ENCODE data around the gene HNF1B. TPM values are rescaled to one million over a fixed set of nuclear protein-coding genes. Genes with fewer than 3 reads are reported as not detected.

HNF1B gene
- total RNA-seq, 1 donor from 2014 or later, result 40.0 TPM

DNA sequence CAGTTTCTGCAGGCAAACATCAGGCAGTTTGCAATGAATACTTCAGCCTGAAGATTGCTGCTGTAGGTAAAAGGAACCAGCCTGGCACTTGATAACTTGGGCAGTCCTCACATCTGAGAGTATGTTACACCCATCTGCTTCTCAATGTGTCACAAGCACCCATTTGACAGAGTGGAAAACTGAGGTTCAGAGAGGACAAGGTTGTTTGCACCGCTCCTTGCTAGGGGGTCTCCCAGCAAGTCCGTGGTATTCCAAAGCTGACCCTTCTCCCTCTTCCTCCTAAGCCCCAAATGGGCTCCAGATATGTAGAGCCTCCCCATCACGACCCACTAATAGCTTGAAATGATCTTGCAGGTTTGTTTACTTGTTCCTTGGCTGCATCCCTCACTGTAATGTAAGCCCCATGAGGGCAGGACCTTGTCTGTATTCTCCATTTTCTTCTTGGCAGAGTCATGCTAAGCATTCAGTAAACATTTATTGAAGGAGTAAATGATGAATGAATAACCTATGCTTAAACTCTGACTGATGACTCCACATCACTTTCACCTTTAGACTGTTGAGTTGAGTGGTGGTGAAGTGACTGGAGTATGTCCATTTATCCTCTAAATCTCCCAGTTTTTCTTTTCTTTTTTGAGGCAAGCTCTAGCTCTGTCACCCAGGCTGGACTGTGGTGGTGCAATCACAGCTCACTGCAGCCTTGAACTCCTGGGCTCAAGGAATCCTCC lies 26.4 kb downstream of the HNF1B start:
- ATAC-seq (ENCODE audit: low read depth) (no peak), DNase-seq (no peak)
- H3K4me3 Mint-ChIP-seq, result no peak overlapping the region
- H3K27me3 Mint-ChIP-seq, result peaks cover 16% of the 10 kb centered on the region
- ChIA-PET POLR2A (no interaction called here), CTCF (no interaction called here)
- intact Hi-C loops (cut with micrococcal nuclease), result no loop called here
- no peaks in the 10 kb centered on the region for H3K9me3 Mint-ChIP-seq
- H3K4me1 Mint-ChIP-seq, result peaks cover 2% of the 10 kb centered on the region
- H3K36me3 Mint-ChIP-seq (ENCODE audit: low read depth), result no peaks in the 10 kb centered on the region
- H3K27ac Mint-ChIP-seq, result no peak overlapping the region
- TF ChIP-seq, protein P1, sequence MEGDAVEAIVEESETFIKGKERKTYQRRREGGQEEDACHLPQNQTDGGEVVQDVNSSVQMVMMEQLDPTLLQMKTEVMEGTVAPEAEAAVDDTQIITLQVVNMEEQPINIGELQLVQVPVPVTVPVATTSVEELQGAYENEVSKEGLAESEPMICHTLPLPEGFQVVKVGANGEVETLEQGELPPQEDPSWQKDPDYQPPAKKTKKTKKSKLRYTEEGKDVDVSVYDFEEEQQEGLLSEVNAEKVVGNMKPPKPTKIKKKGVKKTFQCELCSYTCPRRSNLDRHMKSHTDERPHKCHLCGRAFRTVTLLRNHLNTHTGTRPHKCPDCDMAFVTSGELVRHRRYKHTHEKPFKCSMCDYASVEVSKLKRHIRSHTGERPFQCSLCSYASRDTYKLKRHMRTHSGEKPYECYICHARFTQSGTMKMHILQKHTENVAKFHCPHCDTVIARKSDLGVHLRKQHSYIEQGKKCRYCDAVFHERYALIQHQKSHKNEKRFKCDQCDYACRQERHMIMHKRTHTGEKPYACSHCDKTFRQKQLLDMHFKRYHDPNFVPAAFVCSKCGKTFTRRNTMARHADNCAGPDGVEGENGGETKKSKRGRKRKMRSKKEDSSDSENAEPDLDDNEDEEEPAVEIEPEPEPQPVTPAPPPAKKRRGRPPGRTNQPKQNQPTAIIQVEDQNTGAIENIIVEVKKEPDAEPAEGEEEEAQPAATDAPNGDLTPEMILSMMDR (IDR thresholded peaks at IDR 0.05), result no peak

DNA sequence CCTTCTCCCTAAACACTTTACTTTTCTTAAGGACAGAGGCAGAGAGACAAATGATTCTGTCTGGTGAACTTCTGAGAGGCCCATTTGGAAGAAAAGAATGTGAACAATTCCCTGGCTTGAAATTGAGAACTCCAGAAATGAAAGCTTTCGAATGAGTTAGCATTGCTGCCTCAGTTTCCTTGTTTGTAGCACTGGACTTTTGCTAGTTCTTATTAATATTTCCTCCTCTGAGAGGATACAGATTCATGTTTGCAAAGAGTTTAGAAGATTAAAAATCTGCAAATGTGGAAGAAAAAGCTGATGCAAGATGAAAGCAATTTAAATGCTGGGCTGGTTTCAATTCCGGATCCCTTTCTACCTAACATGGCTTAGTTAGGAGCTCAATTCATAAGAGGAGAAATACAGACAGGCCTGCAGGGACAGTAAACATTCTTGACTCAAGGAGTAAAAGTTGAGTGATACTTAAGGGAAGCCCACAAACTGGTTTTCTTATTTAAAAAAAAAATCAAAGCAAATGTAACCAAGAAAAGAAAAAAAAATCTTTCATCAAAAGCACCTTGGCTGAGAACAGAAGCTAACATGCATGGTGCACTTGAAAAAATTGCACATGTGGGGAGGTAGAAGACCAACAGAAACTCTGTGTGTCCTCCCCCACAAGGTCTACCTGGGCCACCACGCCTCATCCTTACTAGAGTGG lies 27.1 kb downstream of the HNF1B start:
- Mint-ChIP-seq H3K27ac (no peak overlapping the region), H3K4me3 (no peak overlapping the region), H3K9me3 (no peaks in the 10 kb centered on the region), H3K36me3 (ENCODE audit: low read depth) (no peaks in the 10 kb centered on the region), H3K4me1 (peaks cover 2% of the 10 kb centered on the region), H3K27me3 (peaks cover 18% of the 10 kb centered on the region)
- intact Hi-C loops (cut with micrococcal nuclease), result no loop called here
- CTCF ChIA-PET, result no interaction called here
- no peak for DNase-seq
- no peak for ATAC-seq (ENCODE audit: low read depth)
- POLR2A ChIA-PET, result interaction anchor here (0.6 kb wide), 2 partner anchors 26 to 57 kb away, joined by 3 to 4 read pairs; no protein-coding TSS in a partner anchor
- TF ChIP-seq, protein P1 (IDR thresholded peaks at IDR 0.05), result no peak

DNA sequence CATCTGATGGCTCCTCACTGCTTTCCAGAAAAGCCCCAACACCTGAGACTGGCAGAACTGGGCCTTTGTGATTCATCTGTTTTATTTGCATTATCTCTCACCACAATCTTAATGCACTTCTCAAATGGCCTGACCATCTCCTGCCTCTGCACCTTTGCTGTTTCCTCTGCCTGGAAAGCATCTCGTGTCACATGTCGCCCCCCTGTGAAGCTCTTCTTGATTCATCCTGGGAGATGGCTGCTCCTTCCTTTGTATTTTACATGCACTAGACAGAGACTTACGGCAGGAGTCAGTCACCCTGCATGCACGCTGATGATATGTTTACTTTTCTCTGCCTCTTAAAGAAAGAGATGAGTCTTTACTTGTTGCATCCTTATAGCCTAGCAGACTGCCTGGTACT lies 30.0 kb downstream of the HNF1B start:
- H3K4me3 Mint-ChIP-seq, result no peak overlapping the region
- no peak overlapping the region for H3K27ac Mint-ChIP-seq
- H3K36me3 Mint-ChIP-seq (ENCODE audit: low read depth), result no peaks in the 10 kb centered on the region
- no peak for ATAC-seq (ENCODE audit: low read depth)
- peaks cover 30% of the 10 kb centered on the region for H3K27me3 Mint-ChIP-seq
- TF ChIP-seq, protein P1 (IDR thresholded peaks at IDR 0.05), result no peak
- CTCF ChIA-PET, result no interaction called here
- DNase-seq, result no peak
- H3K9me3 Mint-ChIP-seq, result no peaks in the 10 kb centered on the region
- peaks cover 2% of the 10 kb centered on the region for H3K4me1 Mint-ChIP-seq
- POLR2A ChIA-PET, result no interaction called here
- intact Hi-C loops (cut with micrococcal nuclease), result no loop called here

DNA sequence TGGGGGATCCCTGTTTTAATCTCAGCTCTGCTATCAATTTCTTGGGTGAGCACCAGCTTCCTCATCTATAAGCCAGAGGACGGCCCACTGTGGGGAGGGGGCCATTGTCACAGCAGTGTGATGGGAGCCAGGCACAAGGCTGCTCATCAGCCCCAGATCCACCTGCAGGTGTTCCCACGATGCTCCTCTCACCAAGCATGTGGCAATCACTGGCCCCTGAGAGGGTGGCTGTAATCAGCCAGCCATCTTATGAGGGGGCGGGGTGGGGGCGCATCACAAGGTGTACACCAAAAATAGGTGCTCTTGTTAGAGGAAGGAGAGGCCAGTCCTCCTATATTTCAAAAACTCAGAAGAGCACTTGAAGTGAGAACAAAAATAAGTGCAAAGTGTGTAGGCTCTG lies 31.2 kb downstream of the HNF1B start:
- CTCF ChIA-PET, result no interaction called here
- peaks cover 2% of the 10 kb centered on the region for H3K36me3 Mint-ChIP-seq (ENCODE audit: low read depth)
- no peaks in the 10 kb centered on the region for H3K9me3 Mint-ChIP-seq
- TF ChIP-seq, protein P1 (IDR thresholded peaks at IDR 0.05), result no peak
- intact Hi-C loops (cut with micrococcal nuclease), result no loop called here
- DNase-seq, result no peak
- peaks cover 30% of the 10 kb centered on the region for H3K27me3 Mint-ChIP-seq
- peaks cover 6% of the 10 kb centered on the region for H3K4me1 Mint-ChIP-seq
- POLR2A ChIA-PET, result interaction anchor here (1.0 to 1.3 kb wide), 2 partner anchors 32 to 61 kb away, joined by 3 read pairs; no protein-coding TSS in a partner anchor
- no peak overlapping the region for H3K4me3 Mint-ChIP-seq
- ATAC-seq (ENCODE audit: low read depth), result no peak
- no peak overlapping the region for H3K27ac Mint-ChIP-seq

DNA sequence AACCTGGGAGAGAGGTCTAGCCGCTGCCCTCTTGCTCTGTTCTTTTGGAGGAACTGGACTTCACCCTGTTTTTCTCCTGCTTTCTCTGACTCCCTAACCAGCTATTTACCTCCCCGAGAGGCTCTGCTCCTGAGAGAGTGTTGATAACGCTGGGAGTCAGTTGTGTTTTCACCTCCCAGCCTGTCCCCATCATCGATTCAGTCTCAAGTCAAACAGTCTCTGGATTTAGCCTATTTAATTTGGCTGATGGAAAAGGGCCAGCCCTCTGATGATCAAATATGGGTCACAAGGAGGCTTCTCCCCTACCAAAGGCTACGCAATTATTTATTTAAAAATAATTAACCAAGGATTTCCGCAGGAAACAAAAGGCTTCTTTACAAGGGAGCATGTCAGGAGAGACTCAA lies 31.8 kb downstream of the HNF1B start:
- CTCF ChIA-PET, result no interaction called here
- DNase-seq, result no peak
- TF ChIP-seq, protein P1 (IDR thresholded peaks at IDR 0.05), result no peak
- Mint-ChIP-seq H3K4me3 (no peak overlapping the region), H3K27me3 (peaks cover 30% of the 10 kb centered on the region), H3K9me3 (no peaks in the 10 kb centered on the region), H3K27ac (no peak overlapping the region), H3K4me1 (peaks cover 7% of the 10 kb centered on the region), H3K36me3 (ENCODE audit: low read depth) (peaks cover 2% of the 10 kb centered on the region)
- POLR2A ChIA-PET, result interaction anchor here (1.0 to 1.3 kb wide), 2 partner anchors 33 to 62 kb away, joined by 3 read pairs; no protein-coding TSS in a partner anchor
- no peak for ATAC-seq (ENCODE audit: low read depth)
- intact Hi-C loops (cut with micrococcal nuclease), result no loop called here

Measured in activated B cell treated with CpG ODN at 0.5 μM for 24 hours (primary cell).